ENCODE measurements around the gene IGFBP4. TPM values are rescaled to one million over a fixed set of nuclear protein-coding genes. Genes with fewer than 3 reads are reported as not detected.
"Not testable (repeated sequence)": the region's sequence is repeated elsewhere in the genome, so short reads cannot be mapped to it uniquely, and the experiment has no call there.

IGFBP4 gene
- total RNA-seq, result 1 to 10 TPM; 5.3 to 5.8 TPM
- 1 to 10 TPM; 3.3 to 6.1 TPM for polyA plus RNA-seq

- Mint-ChIP-seq H3K9me3 (peaks cover 0 to 6% (median 0%) of the 10 kb centered on the region in 8 donors), H3K36me3 (peaks cover 0 to 6% of the 10 kb centered on the region in 2 donors), H3K27ac (peak within 1 kb of the TSS; percentile 85 to 97 (median 93)), H3K4me1 (peaks cover 20 to 47% (median 32%) of the 10 kb centered on the region in 4 donors), H3K4me3 (peak within 1 kb of the TSS; percentile 80 to 97 (median 86)), H3K27me3 (peaks cover 2 to 6% of the 10 kb centered on the region in 2 donors)
- Histone ChIP-seq H3K27ac (ENCODE audit: low read depth, low read length) (peak within 1 kb of the TSS; percentile 37), H3K27me3 (ENCODE audit: insufficient read depth, low read length) (no peaks in the 10 kb centered on the region), H3K36me3 (ENCODE audit: insufficient read depth, low read length) (no peaks in the 10 kb centered on the region), H3K9me3 (ENCODE audit: control insufficient read depth in 1 of 2, low read length in 2 of 2) (no peaks in the 10 kb centered on the region), H3K4me1 (ENCODE audit: insufficient read depth, low read length) (peaks cover 45% of the 10 kb centered on the region), H3K4me3 (ENCODE audit: low read length in 2 of 2) (peak within 1 kb of the TSS; percentile 67 to 73)
- intact Hi-C loops (cut with micrococcal nuclease), result loop anchor here (1.0 to 5.0 kb wide), 5 partner anchors 39 to 90 kb away; no protein-coding TSS in a partner anchor
- ChIA-PET POLR2A (ENCODE audit: partially characterized antibody) (interaction anchor here (0.6 to 5.3 kb wide), 17 partner anchors 12 to 118 kb away, joined by 3 to 75 read pairs (median 5); partner anchors contain the start of gene TOP2A), CTCF (ENCODE audit: partially characterized antibody) (interaction anchor here (0.6 to 16.7 kb wide), 24 partner anchors 9 to 172 kb away, joined by 3 to 192 read pairs (median 5); partner anchors contain the start of gene TOP2A)
- DNase-seq, result peak; percentile 55 to 69 (median 62)
These were observed at the start of gene IGFBP4 for GRCh38 chr17:40443196-40443987. TSS of gene IGFBP4 (plus strand) at chr17:40443450. CDS start at chr17:40443736, 286 bp downstream.

- H3K4me3 Mint-ChIP-seq, result no peak overlapping the region
- peak overlapping the region in 2 of 7 donors; percentile 82 to 84 for H3K27ac Mint-ChIP-seq
- POLR2A ChIA-PET (ENCODE audit: partially characterized antibody), result interaction anchor here (1.1 to 1.8 kb wide), 2 partner anchors 18 to 133 kb away, joined by 4 to 10 read pairs; partner anchors contain the start of gene TOP2A
These were observed 44.1 kb upstream of the IGFBP4 start for GRCh38 chr17:40399185-40399584.

GRCh38 chr17:40402668-40403067, 40.6 kb upstream of the IGFBP4 start:
- Mint-ChIP-seq H3K27me3 (no peaks in the 10 kb centered on the region), H3K9me3 (no peaks in the 10 kb centered on the region), H3K4me1 (peaks cover 16 to 25% (median 22%) of the 10 kb centered on the region in 4 donors), H3K4me3 (peak overlapping the region; percentile 54 to 86 (median 74)), H3K27ac (peak overlapping the region in 6 of 7 donors; percentile 69 to 85 (median 76)), H3K36me3 (no peaks in the 10 kb centered on the region)
- peak in 2 of 5 donors; percentile 21 to 23 for DNase-seq
- no peaks in the 10 kb centered on the region for H3K27me3 ChIP-seq (ENCODE audit: insufficient read depth, low read length)
- H3K4me1 ChIP-seq (ENCODE audit: insufficient read depth, low read length), result peaks cover 22% of the 10 kb centered on the region
- H3K4me3 ChIP-seq (ENCODE audit: low read length in 2 of 2), result peak overlapping the region in 1 of 2 donors; percentile 32
- H3K36me3 ChIP-seq (ENCODE audit: insufficient read depth, low read length), result no peaks in the 10 kb centered on the region
- ChIA-PET CTCF (ENCODE audit: partially characterized antibody) (interaction anchor here (0.6 to 6.4 kb wide), 9 partner anchors 9 to 157 kb away, joined by 3 to 93 read pairs (median 6); partner anchors contain the start of gene IGFBP4), POLR2A (ENCODE audit: partially characterized antibody) (interaction anchor here (1.0 to 3.6 kb wide), 5 partner anchors 15 to 158 kb away, joined by 3 to 24 read pairs (median 3); partner anchors contain the start of gene TOP2A)
- intact Hi-C loops (cut with micrococcal nuclease), result no loop called here
- no peaks in the 10 kb centered on the region for H3K9me3 ChIP-seq (ENCODE audit: control insufficient read depth in 1 of 2, low read length in 2 of 2)
- peak overlapping the region; percentile 33 for H3K27ac ChIP-seq (ENCODE audit: low read depth, low read length)

More at GRCh38 chr17:40399185-40399584, 44.1 kb upstream of the IGFBP4 start:
- CTCF ChIA-PET (ENCODE audit: partially characterized antibody), result interaction anchor here (0.7 to 6.4 kb wide), 17 partner anchors 13 to 259 kb away, joined by 3 to 93 read pairs (median 7); partner anchors contain the start of genes CASC3, IGFBP4 and TOP2A
- Histone ChIP-seq H3K4me3 (ENCODE audit: low read length in 2 of 2) (no peak overlapping the region), H3K27me3 (ENCODE audit: insufficient read depth, low read length) (no peaks in the 10 kb centered on the region), H3K9me3 (ENCODE audit: control insufficient read depth in 1 of 2, low read length in 2 of 2) (no peaks in the 10 kb centered on the region), H3K27ac (ENCODE audit: low read depth, low read length) (no peak overlapping the region), H3K4me1 (ENCODE audit: insufficient read depth, low read length) (peaks cover 21% of the 10 kb centered on the region), H3K36me3 (ENCODE audit: insufficient read depth, low read length) (no peaks in the 10 kb centered on the region)
- intact Hi-C loops (cut with micrococcal nuclease), result loop anchor here (1.0 to 5.0 kb wide), 5 partner anchors 16 to 161 kb away; partner anchors contain the start of gene IGFBP4
- Mint-ChIP-seq H3K27me3 (no peaks in the 10 kb centered on the region), H3K9me3 (no peaks in the 10 kb centered on the region), H3K4me1 (peaks cover 16 to 24% (median 21%) of the 10 kb centered on the region in 4 donors), H3K36me3 (no peaks in the 10 kb centered on the region)
- DNase-seq, result peak in 4 of 5 donors; percentile 40 to 66 (median 57)

GRCh38 chr17:40404003-40404402, 39.2 kb upstream of the IGFBP4 start:
- Histone ChIP-seq H3K4me3 (ENCODE audit: low read length in 2 of 2) (no peak overlapping the region), H3K27me3 (ENCODE audit: insufficient read depth, low read length) (no peaks in the 10 kb centered on the region), H3K36me3 (ENCODE audit: insufficient read depth, low read length) (no peaks in the 10 kb centered on the region), H3K4me1 (ENCODE audit: insufficient read depth, low read length) (peaks cover 22% of the 10 kb centered on the region), H3K27ac (ENCODE audit: low read depth, low read length) (no peak overlapping the region), H3K9me3 (ENCODE audit: control insufficient read depth in 1 of 2, low read length in 2 of 2) (no peaks in the 10 kb centered on the region)
- peak overlapping the region in 2 of 8 donors; percentile 54 to 57 for H3K4me3 Mint-ChIP-seq
- DNase-seq, result no peak
- H3K9me3 Mint-ChIP-seq, result no peaks in the 10 kb centered on the region
- ChIA-PET POLR2A (ENCODE audit: partially characterized antibody) (no interaction called here), CTCF (ENCODE audit: partially characterized antibody) (interaction anchor here (1.3 to 6.4 kb wide), 3 partner anchors 11 to 129 kb away, joined by 3 to 93 read pairs (median 8); no protein-coding TSS in a partner anchor)
- peaks cover 16 to 25% (median 22%) of the 10 kb centered on the region in 4 donors for H3K4me1 Mint-ChIP-seq
- H3K27me3 Mint-ChIP-seq, result no peaks in the 10 kb centered on the region
- no peaks in the 10 kb centered on the region for H3K36me3 Mint-ChIP-seq
- peak overlapping the region in 1 of 7 donors; percentile 55 for H3K27ac Mint-ChIP-seq
- intact Hi-C loops (cut with micrococcal nuclease), result no loop called here

- H3K9me3 ChIP-seq (ENCODE audit: control insufficient read depth in 1 of 2, low read length in 2 of 2), result no peaks in the 10 kb centered on the region
- H3K27me3 ChIP-seq (ENCODE audit: insufficient read depth, low read length), result no peaks in the 10 kb centered on the region
- Mint-ChIP-seq H3K36me3 (no peaks in the 10 kb centered on the region), H3K4me1 (peaks cover 8 to 19% (median 14%) of the 10 kb centered on the region in 4 donors), H3K4me3 (no peak overlapping the region), H3K27ac (no peak overlapping the region), H3K27me3 (no peaks in the 10 kb centered on the region), H3K9me3 (no peaks in the 10 kb centered on the region)
- H3K4me1 ChIP-seq (ENCODE audit: insufficient read depth, low read length), result peaks cover 17% of the 10 kb centered on the region
- no peaks in the 10 kb centered on the region for H3K36me3 ChIP-seq (ENCODE audit: insufficient read depth, low read length)
- no peak for DNase-seq
- H3K4me3 ChIP-seq (ENCODE audit: low read length in 2 of 2), result no peak overlapping the region
- CTCF ChIA-PET (ENCODE audit: partially characterized antibody), result interaction anchor here (1.0 to 2.4 kb wide), 4 partner anchors 8 to 104 kb away, joined by 3 to 10 read pairs (median 4); partner anchors contain the start of gene TOP2A
- no peak overlapping the region for H3K27ac ChIP-seq (ENCODE audit: low read depth, low read length)
- intact Hi-C loops (cut with micrococcal nuclease), result no loop called here
- POLR2A ChIA-PET (ENCODE audit: partially characterized antibody), result interaction anchor here (1.0 to 1.2 kb wide), 2 partner anchors 10 to 50 kb away, joined by 3 read pairs; partner anchors contain the start of gene TOP2A
These were observed 35.8 kb upstream of the IGFBP4 start for GRCh38 chr17:40407460-40407859.

- CTCF ChIA-PET (ENCODE audit: partially characterized antibody), result interaction anchor here (1.0 to 6.8 kb wide), 6 partner anchors 10 to 145 kb away, joined by 3 to 43 read pairs (median 4); no protein-coding TSS in a partner anchor
These were observed 33.7 kb upstream of the IGFBP4 start for GRCh38 chr17:40409540-40409939.

More at GRCh38 chr17:40409540-40409939, 33.7 kb upstream of the IGFBP4 start:
- DNase-seq; H3K4me1 ChIP-seq (ENCODE audit: insufficient read depth, low read length); H3K4me3 ChIP-seq (ENCODE audit: low read length in 2 of 2); H3K36me3 Mint-ChIP-seq; H3K9me3 Mint-ChIP-seq; H3K4me3 Mint-ChIP-seq; H3K9me3 ChIP-seq (ENCODE audit: control insufficient read depth in 1 of 2, low read length in 2 of 2); H3K27ac ChIP-seq (ENCODE audit: low read depth, low read length); H3K36me3 ChIP-seq (ENCODE audit: insufficient read depth, low read length); H3K27ac Mint-ChIP-seq; intact Hi-C loops (cut with micrococcal nuclease); H3K27me3 Mint-ChIP-seq; H3K4me1 Mint-ChIP-seq; H3K27me3 ChIP-seq (ENCODE audit: insufficient read depth, low read length): not testable (repeated sequence)
- POLR2A ChIA-PET (ENCODE audit: partially characterized antibody), result interaction anchor here (1.8 kb wide), 1 partner anchor 9 kb away, joined by 7 read pairs; the partner anchor contains the start of gene TOP2A
